ENCODE results near the gene TGFB2.

TGFB2 gene

GRCh38 chr1:218336328-218336727 lies 8.8 kb upstream of the TGFB2 start:
- H3K4me3 ChIP-seq (ENCODE audit: low read depth, low read length) = no peak overlapping the region
- TF ChIP-seq CTCF (IDR thresholded peaks at IDR 0.05; ENCODE audit: low read depth, low read length, missing control alignments) = no peak
- H3K27me3 ChIP-seq (replicated peaks) = no peaks in the 10 kb centered on the region
- no peak overlapping the region for H3K27ac ChIP-seq
- in situ Hi-C loops (cut with HindIII; ENCODE audit: low pct_ligation_motif_present, low sequenced_read_pairs) = no loop called here
- H3K36me3 ChIP-seq (replicated peaks) = no peaks in the 10 kb centered on the region
- DNase-seq = peak; percentile 52

GRCh38 chr1:218339267-218339831 lies 5.8 kb upstream of the TGFB2 start:
- no peak for DNase-seq
- TF ChIP-seq CTCF (IDR thresholded peaks at IDR 0.05; ENCODE audit: low read depth, low read length, missing control alignments) = peak; percentile 53
- H3K27me3 ChIP-seq (replicated peaks) = no peaks in the 10 kb centered on the region
- H3K36me3 ChIP-seq (replicated peaks) = no peaks in the 10 kb centered on the region
- H3K27ac ChIP-seq = no peak overlapping the region
- no peak overlapping the region for H3K4me3 ChIP-seq (ENCODE audit: low read depth, low read length)
- in situ Hi-C loops (cut with HindIII; ENCODE audit: low pct_ligation_motif_present, low sequenced_read_pairs) = no loop called here

DNA sequence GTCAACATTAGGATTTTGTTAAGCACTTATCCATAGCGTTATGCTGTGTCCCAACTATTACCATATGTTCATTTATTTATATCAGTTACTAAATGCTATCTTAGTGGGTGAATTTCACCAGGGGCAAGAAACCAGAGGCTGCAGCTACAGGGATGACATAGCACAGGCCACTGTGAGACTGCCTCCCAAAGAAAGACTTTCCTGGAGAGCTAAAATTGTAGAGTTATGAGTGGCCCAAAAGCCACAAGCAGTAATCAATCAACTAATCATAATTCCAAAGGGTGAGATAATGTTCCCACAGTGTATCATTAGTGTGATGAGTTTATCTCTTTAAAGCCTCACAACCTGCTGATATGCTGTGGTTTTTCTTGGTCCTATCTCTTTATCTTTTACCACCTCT lies 3.8 kb upstream of the TGFB2 start:
- no peak overlapping the region for H3K4me3 ChIP-seq (ENCODE audit: low read depth, low read length)
- no peak overlapping the region for H3K27ac ChIP-seq
- DNase-seq = no peak
- H3K36me3 ChIP-seq (replicated peaks) = no peaks in the 10 kb centered on the region
- in situ Hi-C loops (cut with HindIII; ENCODE audit: low pct_ligation_motif_present, low sequenced_read_pairs) = no loop called here
- no peak for TF ChIP-seq CTCF (IDR thresholded peaks at IDR 0.05; ENCODE audit: low read depth, low read length, missing control alignments)
- H3K27me3 ChIP-seq (replicated peaks) = no peaks in the 10 kb centered on the region

DNA sequence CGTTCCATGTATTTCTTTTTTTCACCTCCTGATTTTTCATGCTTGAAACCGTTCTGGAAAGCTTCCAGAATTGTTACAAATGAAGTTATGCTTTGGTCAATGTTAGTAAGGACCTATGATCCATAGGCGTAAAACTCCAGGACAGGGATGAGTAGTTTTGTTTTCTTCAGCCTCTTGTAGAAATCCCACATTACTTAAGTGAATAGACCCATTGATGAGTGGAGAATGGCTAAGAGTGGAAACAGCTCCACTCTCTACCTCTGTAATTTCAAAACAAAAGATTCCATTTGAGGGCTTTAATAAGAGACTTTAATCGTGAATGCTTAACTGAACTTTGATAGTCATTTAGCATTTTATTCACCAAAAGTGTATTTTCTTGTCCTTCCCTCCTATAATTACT lies 3.0 kb upstream of the TGFB2 start:
- no peak overlapping the region for H3K27ac ChIP-seq
- H3K27me3 ChIP-seq (replicated peaks) = no peaks in the 10 kb centered on the region
- H3K36me3 ChIP-seq (replicated peaks) = peaks cover 5% of the 10 kb centered on the region
- H3K4me3 ChIP-seq (ENCODE audit: low read depth, low read length) = no peak overlapping the region
- DNase-seq = no peak
- no peak for TF ChIP-seq CTCF (IDR thresholded peaks at IDR 0.05; ENCODE audit: low read depth, low read length, missing control alignments)
- in situ Hi-C loops (cut with HindIII; ENCODE audit: low pct_ligation_motif_present, low sequenced_read_pairs) = no loop called here

DNA sequence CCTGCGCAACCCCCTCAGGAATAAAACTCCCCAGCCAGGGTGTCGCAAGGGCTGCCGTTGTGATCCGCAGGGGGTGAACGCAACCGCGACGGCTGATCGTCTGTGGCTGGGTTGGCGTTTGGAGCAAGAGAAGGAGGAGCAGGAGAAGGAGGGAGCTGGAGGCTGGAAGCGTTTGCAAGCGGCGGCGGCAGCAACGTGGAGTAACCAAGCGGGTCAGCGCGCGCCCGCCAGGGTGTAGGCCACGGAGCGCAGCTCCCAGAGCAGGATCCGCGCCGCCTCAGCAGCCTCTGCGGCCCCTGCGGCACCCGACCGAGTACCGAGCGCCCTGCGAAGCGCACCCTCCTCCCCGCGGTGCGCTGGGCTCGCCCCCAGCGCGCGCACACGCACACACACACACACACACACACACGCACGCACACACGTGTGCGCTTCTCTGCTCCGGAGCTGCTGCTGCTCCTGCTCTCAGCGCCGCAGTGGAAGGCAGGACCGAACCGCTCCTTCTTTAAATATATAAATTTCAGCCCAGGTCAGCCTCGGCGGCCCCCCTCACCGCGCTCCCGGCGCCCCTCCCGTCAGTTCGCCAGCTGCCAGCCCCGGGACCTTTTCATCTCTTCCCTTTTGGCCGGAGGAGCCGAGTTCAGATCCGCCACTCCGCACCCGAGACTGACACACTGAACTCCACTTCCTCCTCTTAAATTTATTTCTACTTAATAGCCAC lies 696 bp downstream of the TGFB2 start:
- peaks cover 23% of the 10 kb centered on the region for H3K36me3 ChIP-seq (replicated peaks)
- peak; percentile 64 for DNase-seq
- no peak for TF ChIP-seq CTCF (IDR thresholded peaks at IDR 0.05; ENCODE audit: low read depth, low read length, missing control alignments)
- H3K27ac ChIP-seq = peak overlapping the region; percentile 93
- H3K27me3 ChIP-seq (replicated peaks) = no peaks in the 10 kb centered on the region
- in situ Hi-C loops (cut with HindIII; ENCODE audit: low pct_ligation_motif_present, low sequenced_read_pairs) = no loop called here
- H3K4me3 ChIP-seq (ENCODE audit: low read depth, low read length) = peak overlapping the region; percentile 95

Measured in brain microvascular endothelial cell (primary cell).